GM20000 (cell line): ENCODE measurements around the gene MAGI3.
"Not testable (repeated sequence)": the region's sequence is repeated elsewhere in the genome, so short reads cannot be mapped to it uniquely, and the experiment has no call there.

Experiments used
- DNase-seq: peaks from one replicate; pipeline ENCODE4 v3.0.0; 2012; ENCODE audit warnings: low spot score
- TF ChIP-seq, protein P1 (sequence below): IDR thresholded peaks from 2 replicates; pipeline ENCODE4 v1.5.1; 2012; ENCODE audit warnings: mild to moderate bottlenecking, control low read depth; ENCODE audit errors: extremely low read depth, missing control alignments

MAGI3 gene

DNA sequence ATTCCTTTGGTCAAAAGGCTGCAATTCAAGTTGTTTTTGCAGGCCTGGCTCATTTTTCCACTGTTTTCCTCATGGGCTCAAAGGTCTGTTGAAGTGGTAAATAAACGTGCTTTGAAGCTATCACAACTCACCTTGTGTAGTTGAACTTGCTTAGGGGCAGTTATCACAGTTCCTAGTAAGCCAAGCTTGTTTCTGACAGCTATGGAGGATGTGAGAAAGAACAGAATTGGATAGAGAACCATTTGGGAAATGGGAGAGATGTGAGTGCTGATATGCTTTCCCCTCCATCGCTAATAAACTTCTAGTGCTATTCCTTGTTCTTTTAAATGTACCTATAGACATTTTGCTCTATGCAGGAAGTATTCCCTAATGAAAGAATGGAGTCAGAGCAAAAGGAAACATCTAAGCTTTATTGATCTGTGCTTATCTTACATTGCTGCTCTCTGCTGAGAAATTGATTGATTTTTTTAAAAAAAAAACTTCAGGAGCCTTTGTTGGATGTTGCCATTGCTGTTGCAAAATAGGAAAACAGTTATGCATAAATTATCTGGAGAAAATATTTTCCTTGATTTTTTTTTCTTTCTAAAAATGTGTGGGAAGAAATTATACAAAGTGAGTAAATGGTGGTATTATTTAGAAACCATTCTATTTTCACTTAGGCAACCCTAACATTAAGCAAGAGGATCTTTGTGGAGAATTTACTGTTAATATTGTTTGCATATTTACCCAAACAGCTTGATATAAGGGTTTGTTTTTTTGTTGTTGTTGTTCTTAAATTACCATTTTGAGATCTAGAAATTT lies 118.2 kb downstream of the MAGI3 start:
- TF ChIP-seq, protein P1, sequence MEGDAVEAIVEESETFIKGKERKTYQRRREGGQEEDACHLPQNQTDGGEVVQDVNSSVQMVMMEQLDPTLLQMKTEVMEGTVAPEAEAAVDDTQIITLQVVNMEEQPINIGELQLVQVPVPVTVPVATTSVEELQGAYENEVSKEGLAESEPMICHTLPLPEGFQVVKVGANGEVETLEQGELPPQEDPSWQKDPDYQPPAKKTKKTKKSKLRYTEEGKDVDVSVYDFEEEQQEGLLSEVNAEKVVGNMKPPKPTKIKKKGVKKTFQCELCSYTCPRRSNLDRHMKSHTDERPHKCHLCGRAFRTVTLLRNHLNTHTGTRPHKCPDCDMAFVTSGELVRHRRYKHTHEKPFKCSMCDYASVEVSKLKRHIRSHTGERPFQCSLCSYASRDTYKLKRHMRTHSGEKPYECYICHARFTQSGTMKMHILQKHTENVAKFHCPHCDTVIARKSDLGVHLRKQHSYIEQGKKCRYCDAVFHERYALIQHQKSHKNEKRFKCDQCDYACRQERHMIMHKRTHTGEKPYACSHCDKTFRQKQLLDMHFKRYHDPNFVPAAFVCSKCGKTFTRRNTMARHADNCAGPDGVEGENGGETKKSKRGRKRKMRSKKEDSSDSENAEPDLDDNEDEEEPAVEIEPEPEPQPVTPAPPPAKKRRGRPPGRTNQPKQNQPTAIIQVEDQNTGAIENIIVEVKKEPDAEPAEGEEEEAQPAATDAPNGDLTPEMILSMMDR, result no peak
- no peak for DNase-seq

DNA sequence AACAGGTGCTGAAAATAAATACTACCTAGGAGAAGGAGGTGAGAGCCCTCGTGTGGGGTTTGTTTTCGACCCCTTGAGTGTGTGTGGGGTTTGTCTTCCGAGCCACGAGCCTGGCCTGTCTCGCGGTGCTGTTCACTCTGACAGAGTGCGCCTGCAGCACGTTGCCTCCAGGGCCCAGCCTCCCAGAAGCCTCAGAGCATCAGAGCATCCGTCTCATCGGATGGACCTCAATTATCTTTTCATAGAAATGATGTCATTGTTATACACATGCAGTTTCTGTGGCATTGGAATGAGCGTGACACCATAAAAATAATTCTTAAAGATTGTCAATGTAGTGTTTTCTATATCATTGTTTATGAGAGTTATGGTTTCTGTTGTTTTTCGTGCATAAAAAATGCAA lies 119.5 kb downstream of the MAGI3 start:
- DNase-seq, result not testable (repeated sequence)

- TF ChIP-seq, protein P1, result no peak
- no peak for DNase-seq
Observed at GRCh38 chr1:113511269-113511668, 121.0 kb downstream of the MAGI3 start.

GRCh38 chr1:113515498-113515897 lies 125.2 kb downstream of the MAGI3 start:
- TF ChIP-seq, protein P1, result no peak
- no peak for DNase-seq

GRCh38 chr1:113517346-113517745 lies 127.0 kb downstream of the MAGI3 start:
- TF ChIP-seq, protein P1, result no peak
- no peak for DNase-seq

- TF ChIP-seq, protein P1, result no peak
- DNase-seq, result no peak
Observed at GRCh38 chr1:113517983-113518382, 127.7 kb downstream of the MAGI3 start.

GRCh38 chr1:113519556-113519955 lies 129.2 kb downstream of the MAGI3 start:
- DNase-seq, result no peak
- TF ChIP-seq, protein P1, result no peak

DNA sequence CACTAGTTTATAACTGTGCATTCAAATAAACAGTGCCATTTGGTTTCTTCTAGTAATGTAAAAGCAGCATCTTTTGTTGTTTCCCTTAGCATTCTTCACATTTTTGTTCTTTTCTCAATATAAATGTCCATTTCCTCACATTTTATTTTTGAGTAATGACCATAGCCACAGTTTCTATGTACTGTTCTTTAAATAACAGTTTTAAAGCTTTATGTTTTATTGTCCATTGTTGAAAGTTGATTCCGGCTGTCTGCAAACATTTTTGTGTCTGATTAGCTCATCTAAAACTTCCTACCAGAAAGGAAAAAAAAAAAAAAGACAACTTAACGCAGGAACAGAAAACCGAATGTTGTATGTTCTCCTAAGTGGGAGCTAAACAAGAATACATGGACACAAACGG lies 139.7 kb downstream of the MAGI3 start:
- no peak for DNase-seq
- TF ChIP-seq, protein P1, result no peak
